HCT116 (cell line): Measurements from ENCODE around the gene ACOT12. TPM values are rescaled to one million over a fixed set of nuclear protein-coding genes. Genes with fewer than 3 reads are reported as not detected.

Experiments
- ATAC-seq: fragments of 200-7000 bp; cut with Tn5 transposase; 2 replicates; pipeline ENCODE4 v1.9.1; 2020; ENCODE audit warnings: mild to moderate bottlenecking, moderate library complexity
- BruUV-seq: library from RNA; stranded (reverse); fragments of 400-500 nt; replicated peaks from 2 replicates; lab custom pipeline; 2021; lab: Mats Ljungman, UMichigan
- CTCF ChIA-PET: fragments of 300-600 bp; sonication (Branson Sonifier 250); formaldehyde crosslinking; loops from one replicate; lab custom pipeline; 2021; ENCODE audit warnings: antibody characterized with exemption; lab: Charles Lee
- POLR2A ChIA-PET: fragments of 300-600, 350-600 bp; sonication (Branson Sonifier 250); formaldehyde crosslinking; loops from one replicate; lab custom pipeline; 2021; ENCODE audit warnings: antibody characterized with exemption; lab: Charles Lee
- RAD21 ChIA-PET, 2 experiments: fragments of 300-600 bp; sonication (Branson Sonifier 250); formaldehyde crosslinking; loops; one replicate each; lab custom pipeline; 2023; ENCODE audit warnings: low total read pairs in 2 of 2; ENCODE audit not compliant: uncharacterized antibody in 2 of 2, unreplicated experiment in 2 of 2, low non-redundant PET in 1 of 2; lab: Charles Lee
- DNase-seq: peaks from one replicate; pipeline ENCODE4 v3.0.0-alpha.2; 2010; ENCODE audit warnings: low read depth, low spot score
- H2AFZ ChIP-seq: fragments of 200-600 bp; shearing (Covaris generic), sonication (generic); 2 replicates; pipeline ENCODE4 v1.6.1; 2017; ENCODE audit warnings: low read depth, mixed run types, mixed read lengths, antibody characterized with exemption, low read length; ENCODE audit not compliant: poor library complexity, severe bottlenecking
- H3K27ac ChIP-seq: 2 replicates; pipeline ENCODE4 v1.5.1; 2012; ENCODE audit warnings: low read depth, low read length
- H3K27me3 ChIP-seq: fragments of 200-600 bp; sonication (generic); 2 replicates; pipeline ENCODE4 v1.6.1; 2016; ENCODE audit warnings: mixed run types, low read length, mixed read lengths; ENCODE audit not compliant: insufficient read depth
- H3K36me3 ChIP-seq, 2 experiments: fragments of 200-500 bp in 1 of 2; fragments of 200-600 bp in 1 of 2; sonication (Bioruptor generic) in 1 of 2; sonication (generic) in 1 of 2; 2 replicates each; pipeline versions ENCODE4 v1.5.1 to v1.6.1; 2014 to 2016; ENCODE audit warnings: low read length in 2 of 2, inconsistent platforms in 1 of 2, mixed read lengths in 1 of 2, mixed run types in 1 of 2; ENCODE audit not compliant: insufficient read depth in 2 of 2, control insufficient read depth in 1 of 2
- H3K4me1 ChIP-seq, 2 experiments: fragments of 200-600 bp in 1 of 2; sonication (generic) in 1 of 2; 2 replicates each; pipeline versions ENCODE4 v1.5.1 to v1.6.1; 2012 to 2017; ENCODE audit warnings: low read length in 2 of 2, inconsistent platforms in 1 of 2, mild to moderate bottlenecking in 1 of 2, mixed read lengths in 1 of 2, mixed run types in 1 of 2, moderate library complexity in 1 of 2; ENCODE audit not compliant: insufficient read depth in 2 of 2, control insufficient read depth in 1 of 2
- H3K4me2 ChIP-seq: fragments of 200-600 bp; sonication (generic); 2 replicates; pipeline ENCODE4 v1.6.1; 2017; ENCODE audit warnings: mixed run types, low read length, mixed read lengths
- H3K4me3 ChIP-seq, 2 experiments: fragments of 200-600 bp in 1 of 2; sonication (generic) in 1 of 2; replicated peaks in 1 of 2; 2 replicates each; pipeline ENCODE4 v1.5.1; 2011 to 2016; ENCODE audit warnings: low read length in 2 of 2, control low read depth in 1 of 2, low read depth in 1 of 2, mild to moderate bottlenecking in 1 of 2, mixed read lengths in 1 of 2, mixed run types in 1 of 2
- H3K79me2 ChIP-seq: fragments of 200-600 bp; sonication (generic); 2 replicates; pipeline ENCODE4 v1.6.1; 2017; ENCODE audit warnings: mild to moderate bottlenecking, mixed run types, low read length, moderate library complexity, mixed read lengths; ENCODE audit not compliant: insufficient read depth
- H3K9ac ChIP-seq: fragments of 200-600 bp; sonication (generic); 2 replicates; pipeline ENCODE4 v1.6.1; 2016; ENCODE audit warnings: low read length, mixed read lengths
- H3K9me2 ChIP-seq: fragments of 200-600 bp; sonication (generic), shearing (Covaris generic); 2 replicates; pipeline ENCODE4 v1.6.1; 2017; ENCODE audit warnings: mixed run types, mild to moderate bottlenecking, moderate library complexity; ENCODE audit not compliant: insufficient read depth
- H3K9me3 ChIP-seq, 2 experiments: fragments of 200-500 bp in 1 of 2; fragments of 200-600 bp in 1 of 2; sonication (Bioruptor generic) in 1 of 2; sonication (generic) in 1 of 2; 2 replicates each; pipeline ENCODE4 v1.6.1; 2014 to 2017; ENCODE audit warnings: low read length in 2 of 2, mixed read lengths in 2 of 2, inconsistent platforms in 1 of 2, low read depth in 1 of 2, mild to moderate bottlenecking in 1 of 2, mixed run types in 1 of 2, moderate library complexity in 1 of 2; ENCODE audit not compliant: control insufficient read depth in 1 of 2, insufficient read depth in 1 of 2
- H4K20me1 ChIP-seq: fragments of 200-600 bp; sonication (generic), shearing (Covaris generic); 2 replicates; pipeline ENCODE4 v1.6.1; 2017; ENCODE audit warnings: mixed run types, mild to moderate bottlenecking, moderate library complexity; ENCODE audit not compliant: insufficient read depth
- ATF3 ChIP-seq: IDR thresholded peaks from 2 replicates; pipeline ENCODE4 v1.6.1; 2012
- EGR1 ChIP-seq: IDR thresholded peaks from 2 replicates; pipeline ENCODE4 v1.6.1; 2012; ENCODE audit warnings: low read depth
- ELF1 ChIP-seq: IDR thresholded peaks from 2 replicates; pipeline ENCODE4 v1.6.1; 2012; ENCODE audit warnings: low read depth, borderline replicate concordance
- MAX ChIP-seq: IDR thresholded peaks from 2 replicates; pipeline ENCODE4 v1.6.1; 2012
- RAD21 ChIP-seq: IDR thresholded peaks from 2 replicates; pipeline ENCODE4 v1.6.1; 2012; ENCODE audit warnings: low read depth, mild to moderate bottlenecking
- REST ChIP-seq: IDR thresholded peaks from 2 replicates; pipeline ENCODE4 v1.6.1; 2012; ENCODE audit warnings: low read depth
- ZNF274 ChIP-seq: fragments of 200-500 bp; sonication (Bioruptor generic); IDR thresholded peaks from 2 replicates; pipeline ENCODE4 v1.6.1; 2014; ENCODE audit warnings: mild to moderate bottlenecking, low read depth, low read length, inconsistent platforms
- intact Hi-C: fragments of 100-400 bp; cut with micrococcal nuclease; formaldehyde crosslinking; loops from 2 replicates; pipeline ENCODE4 v1.10.0; 2022
- total RNA-seq: library from RNA; stranded (reverse); gene quantifications from one replicate; pipeline ENCODE4 v1.2.1, GENCODE V29; 2021; ENCODE audit not compliant: unreplicated experiment

ACOT12 gene
- total RNA-seq, 1 experiment from 2014 or later: not detected

- no peak for TF ChIP-seq RAD21
- no peak for TF ChIP-seq REST
- no peak for TF ChIP-seq ZNF274
- TF ChIP-seq ATF3: no peak
- no peak for TF ChIP-seq ELF1
- TF ChIP-seq EGR1: no peak
- TF ChIP-seq MAX: no peak
- intact Hi-C loops: no loop called here
- no TSS peak for BruUV-seq
- ChIA-PET CTCF (no interaction called here), RAD21 (no interaction called here), POLR2A (no interaction called here)
- Histone ChIP-seq H4K20me1 (no peaks in the 10 kb centered on the region), H3K27ac (no peak overlapping the region), H3K36me3 (no peaks in the 10 kb centered on the region), H3K4me1 (no peaks in the 10 kb centered on the region), H2AFZ (no peak overlapping the region), H3K4me2 (no peak overlapping the region), H3K4me3 (no peak overlapping the region), H3K9me2 (no peaks in the 10 kb centered on the region), H3K27me3 (no peaks in the 10 kb centered on the region), H3K9me3 (no peaks in the 10 kb centered on the region), H3K9ac (no peak overlapping the region), H3K79me2 (no peaks in the 10 kb centered on the region)
- DNase-seq (no peak), ATAC-seq (no peak)
Measured at GRCh38 chr5:81401266-81401665, 7.3 kb upstream of the ACOT12 start.
